OCI-LY1 (cell line): ENCODE data around the gene RCOR3.
A peak's percentile ranks its signal among the peaks of the same experiment; 100 is the strongest.

Experiments used
- H2AFZ ChIP-seq: fragments of 200-600 bp; sonication (generic), shearing (Covaris generic); 2 replicates; pipeline ENCODE4 v1.6.0; 2014; ENCODE audit warnings: antibody characterized with exemption, mild to moderate bottlenecking, low read length
- H3F3A ChIP-seq: fragments of 200-600 bp; sonication (generic), shearing (Covaris generic); 2 replicates; pipeline ENCODE4 v1.6.0; 2014; ENCODE audit warnings: mild to moderate bottlenecking, antibody characterized with exemption, low read length, moderate library complexity; ENCODE audit not compliant: insufficient read depth
- H3K27ac ChIP-seq: fragments of 200-600 bp; sonication (generic); 2 replicates; pipeline ENCODE4 v1.5.1; 2014; ENCODE audit warnings: low read length, mixed run types, mild to moderate bottlenecking, low read depth; ENCODE audit not compliant: poor library complexity, severe bottlenecking
- H3K27me3 ChIP-seq: fragments of 200-600 bp; sonication (generic); 2 replicates; pipeline ENCODE4 v1.6.0; 2014; ENCODE audit warnings: antibody characterized with exemption, mild to moderate bottlenecking, low read length, moderate library complexity; ENCODE audit not compliant: insufficient read depth
- H3K36me3 ChIP-seq: fragments of 200-600 bp; sonication (generic); 2 replicates; pipeline ENCODE4 v1.6.1; 2014; ENCODE audit warnings: mild to moderate bottlenecking, antibody characterized with exemption, low read length, moderate library complexity, mixed read lengths; ENCODE audit not compliant: insufficient read depth
- H3K4me1 ChIP-seq: fragments of 200-600 bp; sonication (generic); 2 replicates; pipeline ENCODE4 v1.5.1; 2014; ENCODE audit warnings: mild to moderate bottlenecking, low read length, moderate library complexity; ENCODE audit not compliant: insufficient read depth, severe bottlenecking
- H3K4me2 ChIP-seq: fragments of 200-600 bp; sonication (generic), shearing (Covaris generic); 2 replicates; pipeline ENCODE4 v1.6.1; 2014; ENCODE audit warnings: low read length
- H3K4me3 ChIP-seq: fragments of 200-600 bp; sonication (generic); 2 replicates; pipeline ENCODE4 v1.5.1; 2014; ENCODE audit warnings: low read length, low read depth, mild to moderate bottlenecking, mixed read lengths; ENCODE audit not compliant: poor library complexity, severe bottlenecking
- H3K79me2 ChIP-seq: fragments of 200-600 bp; shearing (Covaris generic); 2 replicates; pipeline ENCODE4 v1.6.1; 2016; ENCODE audit warnings: mixed run types, low read length, mixed read lengths; ENCODE audit not compliant: insufficient read depth
- H3K9ac ChIP-seq: fragments of 200-600 bp; sonication (generic), shearing (Covaris generic); 2 replicates; pipeline ENCODE4 v1.6.1; 2014; ENCODE audit warnings: mild to moderate bottlenecking, low read length, mixed read lengths
- H3K9me2 ChIP-seq: fragments of 200-600 bp; sonication (generic), shearing (Covaris generic); 2 replicates; pipeline ENCODE4 v1.6.1; 2014; ENCODE audit warnings: low read depth, mild to moderate bottlenecking, low read length, mixed read lengths
- H3K9me3 ChIP-seq: fragments of 200-600 bp; shearing (Covaris generic); 2 replicates; pipeline ENCODE4 v1.6.1; 2014; ENCODE audit warnings: low read length, mixed read lengths
- H4K20me1 ChIP-seq: fragments of 200-600 bp; sonication (generic), shearing (Covaris generic); 2 replicates; pipeline ENCODE4 v1.6.0; 2016; ENCODE audit warnings: mild to moderate bottlenecking, low read length; ENCODE audit not compliant: insufficient read depth
- CTCF ChIP-seq: fragments of 200-600 bp; sonication (generic), shearing (Covaris generic); IDR thresholded peaks from 2 replicates; pipeline ENCODE4 v1.5.1; 2017; ENCODE audit warnings: mild to moderate bottlenecking, antibody characterized with exemption, low read length, moderate library complexity, mixed read lengths
- EZH2 ChIP-seq: fragments of 200-600 bp; sonication (generic), shearing (Covaris generic); IDR thresholded peaks from 2 replicates; pipeline ENCODE4 v1.8.0; 2017; ENCODE audit warnings: borderline replicate concordance, mixed run types, mild to moderate bottlenecking, antibody characterized with exemption, low read length, moderate library complexity, mixed read lengths

RCOR3 gene

GRCh38 chr1:211340622-211341507, 81.7 kb downstream of the RCOR3 start:
- no peaks in the 10 kb centered on the region for H3F3A ChIP-seq
- H3K36me3 ChIP-seq: peaks cover 11% of the 10 kb centered on the region; the same call in 1 of the 2 replicates
- H2AFZ ChIP-seq: no peak overlapping the region
- peaks cover 59% of the 10 kb centered on the region for H3K4me1 ChIP-seq
- no peak overlapping the region for H3K9ac ChIP-seq
- no peak overlapping the region for H3K4me2 ChIP-seq
- H4K20me1 ChIP-seq: no peaks in the 10 kb centered on the region
- H3K27me3 ChIP-seq: no peaks in the 10 kb centered on the region
- no peak overlapping the region for H3K4me3 ChIP-seq
- peaks cover 70% of the 10 kb centered on the region for H3K79me2 ChIP-seq
- no peak for TF ChIP-seq CTCF
- no peak for TF ChIP-seq EZH2
- no peaks in the 10 kb centered on the region for H3K9me3 ChIP-seq
- no peaks in the 10 kb centered on the region for H3K9me2 ChIP-seq
- H3K27ac ChIP-seq: no peak overlapping the region

GRCh38 chr1:211341999-211342398, 82.8 kb downstream of the RCOR3 start:
- H2AFZ ChIP-seq: no peak overlapping the region
- no peaks in the 10 kb centered on the region for H4K20me1 ChIP-seq
- no peak overlapping the region for H3K27ac ChIP-seq
- H3K27me3 ChIP-seq: no peaks in the 10 kb centered on the region
- H3K4me2 ChIP-seq: no peak overlapping the region
- no peaks in the 10 kb centered on the region for H3K9me2 ChIP-seq
- TF ChIP-seq CTCF (no peak), EZH2 (no peak)
- no peak overlapping the region for H3K4me3 ChIP-seq
- H3K79me2 ChIP-seq: peaks cover 76% of the 10 kb centered on the region
- peaks cover 47% of the 10 kb centered on the region for H3K4me1 ChIP-seq
- no peaks in the 10 kb centered on the region for H3K9me3 ChIP-seq
- no peaks in the 10 kb centered on the region for H3F3A ChIP-seq
- H3K36me3 ChIP-seq: peaks cover 16% of the 10 kb centered on the region; the same call in 1 of the 2 replicates
- H3K9ac ChIP-seq: no peak overlapping the region

- peaks cover 36% of the 10 kb centered on the region for H3K4me1 ChIP-seq
- H3K9me3 ChIP-seq: no peaks in the 10 kb centered on the region
- 0 out of 2 replicates have a peak, but pooled peaks cover 2% of the 10 kb centered on the region for H4K20me1 ChIP-seq
- no peaks in the 10 kb centered on the region for H3K9me2 ChIP-seq
- TF ChIP-seq CTCF (no peak), EZH2 (no peak)
- H2AFZ ChIP-seq: no peak overlapping the region
- H3F3A ChIP-seq: no peaks in the 10 kb centered on the region
- no peak overlapping the region for H3K4me2 ChIP-seq
- H3K4me3 ChIP-seq: no peak overlapping the region
- peaks cover 15% of the 10 kb centered on the region; the same call in 1 of the 2 replicates for H3K36me3 ChIP-seq
- H3K9ac ChIP-seq: no peak overlapping the region
- H3K27ac ChIP-seq: peak overlapping the region; percentile 6
- peaks cover 74% of the 10 kb centered on the region for H3K79me2 ChIP-seq
- H3K27me3 ChIP-seq: no peaks in the 10 kb centered on the region
Measured at GRCh38 chr1:211343607-211344006, 84.4 kb downstream of the RCOR3 start.
